Measurements from ENCODE around the gene SYCP2L. TPM values are rescaled to one million over a fixed set of nuclear protein-coding genes. Genes with fewer than 3 reads are reported as not detected.

SYCP2L gene
- total and polyA plus RNA-seq, 2 experiments from 2014 or later, result 10.5 to 11.0 TPM

GRCh38 chr6:11023032-11023431, 136.2 kb downstream of the SYCP2L start:
- H3K79me2 ChIP-seq (replicated peaks; ENCODE audit: insufficient read depth), result no peaks in the 10 kb centered on the region
- no peak for TF ChIP-seq POLR2AphosphoS5 (IDR thresholded peaks at IDR 0.05; ENCODE audit: low read depth)
- no peak for TF ChIP-seq CREB1 (CRISPR knock-in tag; IDR thresholded peaks at IDR 0.05; ENCODE audit: low read depth)
- TF ChIP-seq ZNF462 (CRISPR knock-in tag; IDR thresholded peaks at IDR 0.05), result no peak
- no peak for TF ChIP-seq STAT1 (IDR thresholded peaks at IDR 0.05; ENCODE audit: unreplicated experiment)
- TF ChIP-seq NANOG (IDR thresholded peaks at IDR 0.05; ENCODE audit: borderline replicate concordance), result no peak
- TF ChIP-seq ZNF331 (CRISPR knock-in tag; IDR thresholded peaks at IDR 0.05; ENCODE audit: low read depth), result no peak
- TF ChIP-seq REST (IDR thresholded peaks at IDR 0.05; ENCODE audit: unreplicated experiment), result no peak
- TF ChIP-seq ZNF114 (CRISPR knock-in tag; IDR thresholded peaks at IDR 0.05), result no peak
- no peak for TF ChIP-seq JUNB (IDR thresholded peaks at IDR 0.05; ENCODE audit: unreplicated experiment)
- peaks cover 57% of the 10 kb centered on the region for H3K4me1 Mint-ChIP-seq
- no peaks in the 10 kb centered on the region for H3K36me3 ChIP-seq (ENCODE audit: insufficient read depth)
- no peak overlapping the region for H3K27ac ChIP-seq (ENCODE audit: low read depth)
- no peak overlapping the region for H3K4me3 Mint-ChIP-seq
- H3K27ac Mint-ChIP-seq, result no peak overlapping the region
- H3K27me3 Mint-ChIP-seq (ENCODE audit: insufficient read depth, low read depth, poor library complexity), result no peaks in the 10 kb centered on the region
- no peak overlapping the region for H3K4me3 ChIP-seq
- H3K27me3 ChIP-seq (ENCODE audit: insufficient read depth), result no peaks in the 10 kb centered on the region
- no peaks in the 10 kb centered on the region for H3K36me3 Mint-ChIP-seq (ENCODE audit: low read depth)
- H4K20me1 ChIP-seq (replicated peaks; ENCODE audit: insufficient read depth), result no peaks in the 10 kb centered on the region
- H3F3A ChIP-seq (replicated peaks; ENCODE audit: low read depth), result no peaks in the 10 kb centered on the region
- H2AFZ ChIP-seq, result no peak overlapping the region
- H3K9me2 ChIP-seq (ENCODE audit: insufficient read depth), result no peaks in the 10 kb centered on the region
- no peaks in the 10 kb centered on the region for H3K9me3 Mint-ChIP-seq
- no peak for ATAC-seq
- peaks cover 45% of the 10 kb centered on the region for H3K4me1 ChIP-seq (ENCODE audit: insufficient read depth)
- no peak for DNase-seq (ENCODE audit: low spot score)
- H3K4me2 ChIP-seq, result no peak overlapping the region

Other genes with a start within 250 kb of the SYCP2L start
- gene C6orf52, start 192.4 kb upstream of the SYCP2L start, total RNA-seq (2014; rRNA removed; shearing (Covaris generic)), result 0.47 TPM in 1 of 2 replicates, not detected in the other
- 3.8 and 4.4 TPM in 2 replicates for gene C6orf52, start 192.4 kb upstream of the SYCP2L start, polyA plus RNA-seq (2016; fragmentation: Nextera tagmentation; extraction: Ambion mirVana)
- 45.5 and 47.4 TPM in 2 replicates for gene PAK1IP1, start 192.1 kb upstream of the SYCP2L start, total RNA-seq (2014; rRNA removed; shearing (Covaris generic))
- 82.1 and 93.2 TPM in 2 replicates for gene PAK1IP1, start 192.1 kb upstream of the SYCP2L start, polyA plus RNA-seq (2016; fragmentation: Nextera tagmentation; extraction: Ambion mirVana)
- gene TMEM14C, start 164.0 kb upstream of the SYCP2L start, total RNA-seq (2014; rRNA removed; shearing (Covaris generic)), result 123 and 131 TPM in 2 replicates
- gene TMEM14C, start 164.0 kb upstream of the SYCP2L start, polyA plus RNA-seq (2016; fragmentation: Nextera tagmentation; extraction: Ambion mirVana), result 232 and 241 TPM in 2 replicates
- 104 and 111 TPM in 2 replicates for gene TMEM14B, start 139.2 kb upstream of the SYCP2L start, total RNA-seq (2014; rRNA removed; shearing (Covaris generic))
- 210 TPM in 2 replicates for gene TMEM14B, start 139.2 kb upstream of the SYCP2L start, polyA plus RNA-seq (2016; fragmentation: Nextera tagmentation; extraction: Ambion mirVana)
- 0.35 and 0.50 TPM in 2 replicates for gene MAK, start 48.5 kb upstream of the SYCP2L start, total RNA-seq (2014; rRNA removed; shearing (Covaris generic))
- gene MAK, start 48.5 kb upstream of the SYCP2L start, polyA plus RNA-seq (2016; fragmentation: Nextera tagmentation; extraction: Ambion mirVana), result 1.2 and 1.6 TPM in 2 replicates
- 0.66 TPM in 1 of 2 replicates, not detected in the other for gene GCM2, start 5.0 kb upstream of the SYCP2L start, total RNA-seq (2014; rRNA removed; shearing (Covaris generic))
- 0.35 TPM in 1 of 2 replicates, not detected in the other for gene GCM2, start 5.0 kb upstream of the SYCP2L start, polyA plus RNA-seq (2016; fragmentation: Nextera tagmentation; extraction: Ambion mirVana)
- 1.6 and 1.7 TPM in 2 replicates for gene ELOVL2, start 157.3 kb downstream of the SYCP2L start, total RNA-seq (2014; rRNA removed; shearing (Covaris generic))
- 1.2 TPM in 2 replicates for gene ELOVL2, start 157.3 kb downstream of the SYCP2L start, polyA plus RNA-seq (2016; fragmentation: Nextera tagmentation; extraction: Ambion mirVana)
- gene SMIM13, start 206.8 kb downstream of the SYCP2L start, total RNA-seq (2014; rRNA removed; shearing (Covaris generic)), result 11.1 and 12.7 TPM in 2 replicates
- gene SMIM13, start 206.8 kb downstream of the SYCP2L start, polyA plus RNA-seq (2016; fragmentation: Nextera tagmentation; extraction: Ambion mirVana), result 7.2 and 7.3 TPM in 2 replicates
- not detected in 2 replicates for gene ERVFRD-1, start 224.7 kb downstream of the SYCP2L start, total RNA-seq (2014; rRNA removed; shearing (Covaris generic))
- 0.06 and 0.28 TPM in 2 replicates for gene ERVFRD-1, start 224.7 kb downstream of the SYCP2L start, polyA plus RNA-seq (2016; fragmentation: Nextera tagmentation; extraction: Ambion mirVana)